Loucy (cell line): ENCODE data around the gene ZDHHC14.

Experiments used
- EZH2phosphoT487 ChIP-seq: fragments of 200-600 bp; IDR thresholded peaks from 2 replicates; pipeline ENCODE4 v1.6.1; 2018; ENCODE audit warnings: antibody characterized with exemption, mild to moderate bottlenecking, moderate library complexity, borderline replicate concordance
- TF ChIP-seq, protein P1 (sequence below): fragments of 200-600 bp; sonication (generic); conservative IDR thresholded peaks from 2 replicates; pipeline ENCODE4 v1.5.1; 2014; ENCODE audit warnings: mild to moderate bottlenecking, antibody characterized with exemption, low read length

DNA sequence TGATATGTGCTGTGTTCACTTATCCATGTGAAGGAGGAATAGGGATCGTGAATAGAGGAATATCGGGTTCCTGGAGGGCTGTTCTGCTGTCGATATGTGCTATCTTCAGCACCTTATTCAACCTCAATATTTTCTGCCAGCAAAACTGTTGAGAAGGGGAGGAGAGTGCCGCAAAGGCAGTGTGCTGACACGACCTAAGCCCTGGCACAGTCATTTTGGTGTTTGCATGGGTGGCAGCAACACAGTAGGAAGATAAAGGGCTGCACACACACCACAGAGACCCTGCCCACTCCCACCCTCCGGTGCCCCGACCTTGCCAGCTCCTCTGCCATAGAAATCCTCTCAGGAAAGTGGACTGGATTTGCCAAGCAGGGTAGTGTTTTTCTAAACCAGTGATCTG, 47.0 kb downstream of the ZDHHC14 start:
- TF ChIP-seq, protein P1, sequence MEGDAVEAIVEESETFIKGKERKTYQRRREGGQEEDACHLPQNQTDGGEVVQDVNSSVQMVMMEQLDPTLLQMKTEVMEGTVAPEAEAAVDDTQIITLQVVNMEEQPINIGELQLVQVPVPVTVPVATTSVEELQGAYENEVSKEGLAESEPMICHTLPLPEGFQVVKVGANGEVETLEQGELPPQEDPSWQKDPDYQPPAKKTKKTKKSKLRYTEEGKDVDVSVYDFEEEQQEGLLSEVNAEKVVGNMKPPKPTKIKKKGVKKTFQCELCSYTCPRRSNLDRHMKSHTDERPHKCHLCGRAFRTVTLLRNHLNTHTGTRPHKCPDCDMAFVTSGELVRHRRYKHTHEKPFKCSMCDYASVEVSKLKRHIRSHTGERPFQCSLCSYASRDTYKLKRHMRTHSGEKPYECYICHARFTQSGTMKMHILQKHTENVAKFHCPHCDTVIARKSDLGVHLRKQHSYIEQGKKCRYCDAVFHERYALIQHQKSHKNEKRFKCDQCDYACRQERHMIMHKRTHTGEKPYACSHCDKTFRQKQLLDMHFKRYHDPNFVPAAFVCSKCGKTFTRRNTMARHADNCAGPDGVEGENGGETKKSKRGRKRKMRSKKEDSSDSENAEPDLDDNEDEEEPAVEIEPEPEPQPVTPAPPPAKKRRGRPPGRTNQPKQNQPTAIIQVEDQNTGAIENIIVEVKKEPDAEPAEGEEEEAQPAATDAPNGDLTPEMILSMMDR: no peak
- TF ChIP-seq EZH2phosphoT487: no peak
